ENCODE measurements around the gene SEMA6A. TPM values are rescaled to one million over a fixed set of nuclear protein-coding genes. Genes with fewer than 3 reads are reported as not detected.

Gene SEMA6A
- total RNA-seq, 1 experiment from 2014 or later = 53.3 TPM

DNA sequence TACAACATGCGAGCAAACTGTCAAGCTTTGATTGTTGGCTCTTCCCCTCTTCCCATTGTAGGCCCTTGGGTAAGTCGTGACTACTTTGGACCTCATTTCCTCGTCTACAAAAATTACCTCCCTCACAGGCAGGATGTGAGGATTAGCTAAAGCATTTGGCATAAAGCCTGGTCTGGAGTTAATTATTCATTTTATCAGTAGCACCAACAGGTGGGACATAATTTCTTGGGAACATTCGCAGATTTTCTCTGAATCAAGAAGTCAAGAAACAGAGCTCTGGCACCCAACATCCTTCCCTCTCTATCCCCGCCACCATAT, 39.9 kb upstream of the SEMA6A start:
- intact Hi-C loops (cut with micrococcal nuclease; ENCODE audit: unreplicated experiment) = loop anchor here (1.0 to 10.0 kb wide), 4 partner anchors 38 to 150 kb away; no protein-coding TSS in a partner anchor
- CTCF ChIA-PET = interaction anchor here (1.2 to 2.8 kb wide), 5 partner anchors 10 to 62 kb away, joined by 3 to 13 read pairs (median 4); no protein-coding TSS in a partner anchor
- Mint-ChIP-seq H3K27ac (ENCODE audit: unreplicated experiment) (peak overlapping the region; percentile 96), H3K36me3 (ENCODE audit: insufficient read depth, unreplicated experiment) (peaks cover 19% of the 10 kb centered on the region), H3K27me3 (ENCODE audit: unreplicated experiment) (no peaks in the 10 kb centered on the region), H3K4me1 (ENCODE audit: low read depth, unreplicated experiment) (peaks cover 45% of the 10 kb centered on the region), H3K9me3 (ENCODE audit: low read depth, unreplicated experiment) (no peaks in the 10 kb centered on the region), H3K4me3 (ENCODE audit: low read depth, unreplicated experiment) (peak overlapping the region; percentile 52)
- DNase-seq = peak; percentile 51
- TF ChIP-seq, protein P1, sequence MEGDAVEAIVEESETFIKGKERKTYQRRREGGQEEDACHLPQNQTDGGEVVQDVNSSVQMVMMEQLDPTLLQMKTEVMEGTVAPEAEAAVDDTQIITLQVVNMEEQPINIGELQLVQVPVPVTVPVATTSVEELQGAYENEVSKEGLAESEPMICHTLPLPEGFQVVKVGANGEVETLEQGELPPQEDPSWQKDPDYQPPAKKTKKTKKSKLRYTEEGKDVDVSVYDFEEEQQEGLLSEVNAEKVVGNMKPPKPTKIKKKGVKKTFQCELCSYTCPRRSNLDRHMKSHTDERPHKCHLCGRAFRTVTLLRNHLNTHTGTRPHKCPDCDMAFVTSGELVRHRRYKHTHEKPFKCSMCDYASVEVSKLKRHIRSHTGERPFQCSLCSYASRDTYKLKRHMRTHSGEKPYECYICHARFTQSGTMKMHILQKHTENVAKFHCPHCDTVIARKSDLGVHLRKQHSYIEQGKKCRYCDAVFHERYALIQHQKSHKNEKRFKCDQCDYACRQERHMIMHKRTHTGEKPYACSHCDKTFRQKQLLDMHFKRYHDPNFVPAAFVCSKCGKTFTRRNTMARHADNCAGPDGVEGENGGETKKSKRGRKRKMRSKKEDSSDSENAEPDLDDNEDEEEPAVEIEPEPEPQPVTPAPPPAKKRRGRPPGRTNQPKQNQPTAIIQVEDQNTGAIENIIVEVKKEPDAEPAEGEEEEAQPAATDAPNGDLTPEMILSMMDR (IDR thresholded peaks at IDR 0.05; ENCODE audit: unreplicated experiment) = no peak
- BruUV-seq (replicated peaks) = no TSS peak

DNA sequence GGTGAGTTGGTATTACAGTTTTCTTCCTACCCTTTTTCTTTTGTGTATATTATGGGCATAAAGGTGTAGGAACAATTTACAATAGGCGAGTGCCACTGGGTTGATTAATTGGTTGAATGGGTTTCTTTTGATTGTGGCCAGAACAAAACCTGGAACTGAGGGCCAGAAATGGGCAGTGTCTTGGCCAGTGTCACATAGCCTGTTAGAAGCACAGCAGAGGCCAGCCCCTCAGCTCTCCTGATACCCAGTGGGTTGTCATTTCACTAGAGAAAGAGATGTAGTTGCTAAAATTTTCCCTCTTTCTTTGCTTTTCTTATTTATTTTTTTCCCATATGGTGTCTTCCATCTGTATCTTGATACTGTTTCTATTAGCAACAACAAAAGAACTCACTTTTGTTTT, 38.8 kb upstream of the SEMA6A start:
- TF ChIP-seq, protein P1 (IDR thresholded peaks at IDR 0.05; ENCODE audit: unreplicated experiment) = no peak
- CTCF ChIA-PET = interaction anchor here (1.0 to 2.8 kb wide), 3 partner anchors 9 to 37 kb away, joined by 3 to 13 read pairs (median 5); no protein-coding TSS in a partner anchor
- Mint-ChIP-seq H3K27ac (ENCODE audit: unreplicated experiment) (peak overlapping the region; percentile 96), H3K4me3 (ENCODE audit: low read depth, unreplicated experiment) (peak overlapping the region; percentile 52), H3K36me3 (ENCODE audit: insufficient read depth, unreplicated experiment) (peaks cover 19% of the 10 kb centered on the region), H3K4me1 (ENCODE audit: low read depth, unreplicated experiment) (peaks cover 42% of the 10 kb centered on the region), H3K27me3 (ENCODE audit: unreplicated experiment) (no peaks in the 10 kb centered on the region), H3K9me3 (ENCODE audit: low read depth, unreplicated experiment) (no peaks in the 10 kb centered on the region)
- intact Hi-C loops (cut with micrococcal nuclease; ENCODE audit: unreplicated experiment) = loop anchor here (10.0 kb wide), 1 partner anchor 151 kb away; no protein-coding TSS in a partner anchor
- no peak for DNase-seq
- TSS peak; percentile 71 for BruUV-seq (replicated peaks)

DNA sequence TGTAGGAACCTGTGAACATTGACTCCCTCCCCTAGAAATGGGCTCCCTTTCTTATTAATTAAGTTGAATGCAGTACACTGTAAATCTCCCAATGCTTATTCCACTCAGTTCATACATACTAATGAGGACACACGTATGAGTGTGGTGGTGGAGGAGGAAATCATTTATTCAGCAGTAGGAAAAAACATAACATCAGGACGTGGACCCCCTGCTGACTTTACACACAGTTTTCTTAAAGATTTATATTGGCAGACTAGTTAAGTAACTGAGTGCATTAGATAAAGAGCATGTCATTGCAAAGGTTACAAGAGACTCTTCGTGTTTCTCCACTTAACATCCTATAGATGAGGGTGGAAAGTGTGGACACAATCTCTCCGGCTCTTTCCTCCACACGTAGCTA, 37.8 kb upstream of the SEMA6A start:
- TF ChIP-seq, protein P1 (IDR thresholded peaks at IDR 0.05; ENCODE audit: unreplicated experiment) = no peak
- H3K27me3 Mint-ChIP-seq (ENCODE audit: unreplicated experiment) = no peaks in the 10 kb centered on the region
- no peak overlapping the region for H3K4me3 Mint-ChIP-seq (ENCODE audit: low read depth, unreplicated experiment)
- intact Hi-C loops (cut with micrococcal nuclease; ENCODE audit: unreplicated experiment) = loop anchor here (10.0 kb wide), 1 partner anchor 152 kb away; no protein-coding TSS in a partner anchor
- H3K9me3 Mint-ChIP-seq (ENCODE audit: low read depth, unreplicated experiment) = peaks cover 2% of the 10 kb centered on the region
- no peak for DNase-seq
- BruUV-seq (replicated peaks) = no TSS peak
- CTCF ChIA-PET = interaction anchor here (2.8 kb wide), 1 partner anchor 36 kb away, joined by 13 read pairs; no protein-coding TSS in a partner anchor
- peaks cover 19% of the 10 kb centered on the region for H3K36me3 Mint-ChIP-seq (ENCODE audit: insufficient read depth, unreplicated experiment)
- peak overlapping the region; percentile 96 for H3K27ac Mint-ChIP-seq (ENCODE audit: unreplicated experiment)
- peaks cover 42% of the 10 kb centered on the region for H3K4me1 Mint-ChIP-seq (ENCODE audit: low read depth, unreplicated experiment)

DNA sequence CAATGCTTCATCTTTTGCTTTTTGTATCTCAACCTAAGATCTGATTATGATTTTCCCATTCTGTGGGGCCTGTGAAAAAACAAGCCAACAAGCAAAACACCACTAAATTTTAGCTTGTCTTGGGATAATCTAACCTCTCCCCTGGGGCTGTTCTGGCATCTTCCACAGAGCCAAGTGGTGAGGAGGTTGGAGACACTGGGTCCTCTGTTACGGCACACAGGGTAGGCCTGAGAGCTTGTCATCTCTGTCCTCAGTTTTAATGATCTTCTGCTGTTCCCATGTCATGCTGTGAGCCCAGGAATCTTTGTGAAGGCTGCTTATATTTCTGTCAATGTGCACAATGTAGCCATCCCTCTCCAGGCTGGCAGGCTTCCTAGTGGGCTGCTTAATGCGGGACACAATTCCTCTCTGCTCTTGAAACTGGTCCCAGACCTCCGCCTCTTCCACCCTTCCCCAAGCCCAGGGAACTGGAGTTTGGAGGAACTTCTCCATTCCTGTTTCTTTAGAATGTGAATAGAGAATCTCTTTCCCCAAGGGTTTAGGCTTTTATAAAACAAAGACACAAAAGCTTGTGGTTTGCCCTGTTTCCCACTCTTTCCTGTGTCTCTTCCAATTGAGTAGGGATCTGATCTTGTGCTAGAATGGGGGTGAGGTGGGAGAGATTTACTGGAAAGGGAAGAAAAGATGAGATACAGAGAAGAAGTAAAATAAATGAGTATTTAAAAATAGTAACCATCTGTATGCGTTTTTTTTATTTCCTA, 30.9 kb upstream of the SEMA6A start:
- BruUV-seq (replicated peaks) = no TSS peak
- Mint-ChIP-seq H3K9me3 (ENCODE audit: low read depth, unreplicated experiment) (peaks cover 2% of the 10 kb centered on the region), H3K4me1 (ENCODE audit: low read depth, unreplicated experiment) (peaks cover 13% of the 10 kb centered on the region), H3K27ac (ENCODE audit: unreplicated experiment) (no peak overlapping the region), H3K36me3 (ENCODE audit: insufficient read depth, unreplicated experiment) (no peaks in the 10 kb centered on the region), H3K4me3 (ENCODE audit: low read depth, unreplicated experiment) (no peak overlapping the region), H3K27me3 (ENCODE audit: unreplicated experiment) (no peaks in the 10 kb centered on the region)
- CTCF ChIA-PET = interaction anchor here (0.8 to 1.5 kb wide), 2 partner anchors 9 to 19 kb away, joined by 3 to 5 read pairs; no protein-coding TSS in a partner anchor
- intact Hi-C loops (cut with micrococcal nuclease; ENCODE audit: unreplicated experiment) = no loop called here
- DNase-seq = no peak
- TF ChIP-seq, protein P1 (IDR thresholded peaks at IDR 0.05; ENCODE audit: unreplicated experiment) = no peak
